Globus pallidus (tissue), 1 donor: ENCODE data around the gene FRMD4A.
"Not testable (repeated sequence)": the region's sequence is repeated elsewhere in the genome, so short reads cannot be mapped to it uniquely, and the experiment has no call there.

Experiments used
- DNase-seq: peaks from one replicate; pipeline ENCODE4 v3.0.0-alpha.2; 2015; ENCODE audit warnings: low spot score

FRMD4A gene

DNA sequence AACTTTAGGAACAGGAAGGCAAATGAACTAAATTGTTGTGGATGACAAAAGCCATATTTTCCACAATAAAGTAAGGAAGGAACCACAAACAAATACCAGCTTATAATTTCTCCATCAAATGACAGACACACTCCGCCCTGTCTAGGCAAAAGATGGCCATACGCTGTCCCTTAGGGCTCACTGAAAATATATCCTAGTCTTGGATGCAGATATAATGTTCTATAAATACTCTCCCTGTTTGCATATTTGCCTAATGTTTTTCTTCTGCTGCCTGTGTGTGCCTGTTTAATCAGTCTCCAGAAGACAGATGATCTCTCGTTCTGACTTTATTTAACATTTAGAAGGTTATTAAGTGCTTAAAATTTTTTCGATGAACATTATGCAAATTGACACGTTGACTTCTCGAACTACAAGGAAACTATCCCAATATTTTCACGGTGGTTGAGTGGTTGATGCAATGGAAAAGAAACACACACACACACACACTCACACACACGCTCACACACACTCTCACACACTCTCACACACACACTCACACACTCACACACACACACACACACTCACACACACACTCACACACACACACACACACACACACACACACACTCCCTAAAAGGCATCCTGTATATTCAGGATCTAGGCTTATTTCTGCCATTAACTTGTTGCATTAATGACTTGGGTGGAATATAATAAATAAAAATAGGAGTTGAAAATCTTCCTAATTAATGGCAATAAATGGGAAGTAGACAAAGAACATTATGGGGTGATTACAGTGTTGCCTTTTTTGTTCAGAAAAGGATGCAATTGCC lies 446.9 kb downstream of the FRMD4A start:
- no peak for DNase-seq

DNA sequence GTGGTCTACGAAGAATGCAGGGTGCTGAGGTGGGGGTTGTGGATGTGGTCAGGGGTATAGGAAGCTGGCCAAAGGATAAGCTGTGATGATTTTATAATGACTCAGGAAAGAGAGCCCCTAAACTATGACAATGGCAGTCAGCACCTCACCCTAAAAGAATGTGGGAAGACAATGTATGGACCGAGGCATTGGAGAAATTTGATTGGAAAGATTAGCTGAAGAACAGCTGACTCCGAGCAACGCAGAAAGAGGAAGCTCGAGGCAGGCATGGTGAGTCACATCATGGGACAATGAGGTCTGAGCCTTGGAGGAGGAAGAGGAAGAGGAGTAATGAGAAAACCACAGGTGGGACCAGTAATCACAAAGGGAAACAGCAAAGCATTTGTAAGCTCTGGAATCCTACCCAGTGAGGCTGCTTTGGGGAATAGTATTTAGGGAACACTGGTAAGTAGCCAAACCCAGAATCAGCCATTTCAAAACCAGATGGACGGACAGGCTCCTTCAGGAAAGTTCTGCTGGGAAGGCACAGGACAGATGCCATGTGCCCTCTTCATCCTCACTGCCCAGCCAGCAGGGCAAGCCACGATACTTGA lies 448.5 kb downstream of the FRMD4A start:
- DNase-seq, result no peak

DNA sequence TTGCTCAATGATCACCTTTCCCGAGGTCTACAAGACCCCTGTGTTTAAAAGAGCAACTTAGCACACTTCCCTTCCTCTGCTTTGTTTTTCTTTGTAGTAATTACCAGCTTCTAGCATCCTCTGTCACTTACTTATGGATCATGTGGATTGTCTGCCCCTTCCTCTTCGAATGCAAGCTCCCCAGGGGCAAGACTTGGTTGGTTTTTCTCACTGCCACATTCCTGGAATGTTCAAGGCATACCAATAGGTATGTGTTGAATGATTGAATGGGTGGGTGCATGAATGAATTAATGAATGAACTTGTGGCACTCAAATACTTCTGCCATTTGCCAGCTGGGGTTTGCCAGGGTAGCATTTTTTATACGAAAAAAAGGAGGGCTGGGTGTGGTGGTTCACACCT lies 450.0 kb downstream of the FRMD4A start:
- no peak for DNase-seq

DNA sequence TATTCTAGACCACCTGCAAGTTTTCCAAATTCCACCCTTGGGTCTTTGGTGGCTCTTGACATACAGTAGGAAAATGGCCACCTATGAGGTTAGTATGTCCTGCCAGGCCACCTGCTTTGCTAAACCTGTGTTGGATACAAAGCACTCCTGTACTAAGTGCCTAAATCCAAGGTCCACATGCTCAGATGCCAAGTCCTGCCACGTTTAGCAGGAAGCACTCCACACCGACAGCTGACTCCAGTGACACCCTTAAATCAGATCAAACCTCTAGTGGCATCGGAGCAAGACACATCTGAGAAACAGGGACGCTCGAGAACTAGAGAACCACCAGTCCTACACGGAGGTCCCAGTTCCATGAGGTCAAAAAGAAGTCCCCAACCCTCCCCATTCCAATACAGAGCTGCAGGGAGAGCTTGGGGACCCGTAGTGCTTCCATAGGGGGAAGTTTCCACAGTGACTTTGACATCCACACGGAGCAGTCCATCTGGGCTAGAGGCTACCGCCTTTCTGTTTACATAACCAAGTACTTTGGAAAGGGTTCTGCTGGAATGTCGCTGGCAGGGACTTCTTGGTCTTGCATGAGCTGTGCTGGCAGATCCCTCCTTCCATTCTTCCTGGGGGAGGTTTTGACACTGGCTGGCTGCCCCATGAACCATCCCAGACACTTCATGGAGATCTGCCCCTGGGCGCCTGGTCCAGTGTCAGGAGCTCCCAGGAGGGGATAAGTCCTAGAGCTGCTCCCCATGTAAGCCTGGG lies 453.4 kb downstream of the FRMD4A start:
- DNase-seq, result no peak

DNA sequence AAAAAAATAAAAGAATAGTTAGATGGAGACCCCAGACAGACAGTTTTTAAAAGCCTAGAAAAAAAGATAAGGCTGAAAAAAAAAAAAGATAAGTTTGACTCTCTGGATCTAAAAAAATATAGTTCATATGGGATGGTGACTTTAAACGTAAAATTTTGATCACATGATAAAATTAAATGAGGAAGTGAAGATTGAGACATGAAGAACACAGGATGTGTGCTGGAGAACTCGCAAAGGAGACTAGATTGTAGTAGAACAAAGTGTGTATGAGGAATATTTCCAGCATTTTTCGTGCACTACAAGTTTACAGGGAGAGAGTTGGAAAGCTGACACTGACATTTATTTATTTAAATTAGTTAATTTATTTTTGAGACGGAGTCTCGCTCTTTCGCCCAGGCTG lies 457.5 kb downstream of the FRMD4A start:
- no peak for DNase-seq

DNA sequence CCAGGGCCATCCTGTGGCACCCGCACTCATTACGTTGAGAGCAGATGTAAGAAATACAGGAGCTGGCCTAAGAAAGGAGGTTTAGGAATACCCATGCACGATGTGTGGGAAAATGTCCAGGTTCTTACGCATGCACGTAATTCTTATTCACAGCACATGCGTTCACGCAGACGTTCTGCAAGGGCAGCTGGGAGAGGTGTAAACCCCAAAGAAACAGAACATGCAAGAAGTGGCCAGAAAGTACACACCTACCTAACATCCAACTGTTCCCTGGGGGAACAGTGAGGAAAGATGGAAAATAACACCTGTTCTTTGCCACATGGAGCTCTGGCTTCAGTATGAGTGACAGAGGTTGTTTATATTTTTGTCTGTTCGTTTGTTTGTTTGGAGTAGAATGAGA lies 458.3 kb downstream of the FRMD4A start:
- no peak for DNase-seq

DNA sequence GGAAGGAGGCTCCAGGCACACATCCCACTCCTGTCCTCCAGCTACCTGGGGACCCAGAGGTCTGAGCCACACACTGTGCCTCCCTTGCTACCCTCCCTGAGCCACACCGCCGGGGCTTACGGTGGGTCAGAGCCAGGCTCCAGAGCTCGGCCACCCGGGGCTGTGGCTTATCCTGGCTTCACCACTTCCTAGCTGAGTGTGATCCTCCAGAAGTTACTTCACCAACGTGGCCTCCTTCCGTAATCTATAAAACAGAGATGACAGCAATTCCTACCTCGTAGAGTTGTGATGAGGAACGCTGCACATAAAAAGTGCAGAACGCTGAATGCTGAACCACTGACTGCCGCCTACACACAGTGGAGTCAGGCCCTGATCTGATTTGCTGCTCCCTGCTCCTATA lies 458.9 kb downstream of the FRMD4A start:
- DNase-seq, result no peak

DNA sequence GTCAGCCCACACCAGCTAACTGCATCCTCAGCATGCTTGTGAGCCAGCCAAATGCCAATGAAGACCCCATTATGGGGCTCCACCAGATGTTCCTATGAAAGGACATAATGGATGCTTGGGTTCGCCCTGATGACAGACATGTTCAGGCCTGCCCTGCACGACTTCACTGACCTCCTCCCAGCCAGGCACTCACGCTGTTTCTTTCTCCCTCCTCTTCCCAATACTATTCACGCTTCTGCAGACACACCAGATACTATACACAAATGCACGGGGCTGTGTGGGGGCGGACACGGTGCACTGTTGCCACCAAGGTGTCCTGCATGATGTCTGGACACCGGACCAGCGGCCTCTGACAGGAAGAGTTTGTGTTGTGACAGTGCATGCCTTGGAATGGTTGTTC lies 459.7 kb downstream of the FRMD4A start:
- no peak for DNase-seq

DNA sequence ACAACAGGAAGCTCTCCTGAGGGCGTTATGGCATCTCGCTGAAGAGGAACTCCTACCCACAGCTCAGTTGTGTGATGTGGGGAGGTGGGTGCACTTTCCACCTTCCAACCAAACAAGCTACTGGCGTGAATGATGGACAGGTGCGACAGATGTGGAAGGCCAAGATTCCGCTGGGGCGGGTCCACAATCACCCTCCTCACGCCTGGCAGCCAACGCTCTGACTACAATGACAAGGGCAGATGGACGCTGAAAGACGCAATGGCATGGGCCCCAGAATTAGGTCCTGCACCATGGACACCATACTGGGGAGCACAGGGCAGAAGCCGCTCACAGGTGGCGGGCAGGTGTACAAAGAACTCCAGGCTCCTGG lies 461.4 kb downstream of the FRMD4A start:
- DNase-seq, result no peak

DNA sequence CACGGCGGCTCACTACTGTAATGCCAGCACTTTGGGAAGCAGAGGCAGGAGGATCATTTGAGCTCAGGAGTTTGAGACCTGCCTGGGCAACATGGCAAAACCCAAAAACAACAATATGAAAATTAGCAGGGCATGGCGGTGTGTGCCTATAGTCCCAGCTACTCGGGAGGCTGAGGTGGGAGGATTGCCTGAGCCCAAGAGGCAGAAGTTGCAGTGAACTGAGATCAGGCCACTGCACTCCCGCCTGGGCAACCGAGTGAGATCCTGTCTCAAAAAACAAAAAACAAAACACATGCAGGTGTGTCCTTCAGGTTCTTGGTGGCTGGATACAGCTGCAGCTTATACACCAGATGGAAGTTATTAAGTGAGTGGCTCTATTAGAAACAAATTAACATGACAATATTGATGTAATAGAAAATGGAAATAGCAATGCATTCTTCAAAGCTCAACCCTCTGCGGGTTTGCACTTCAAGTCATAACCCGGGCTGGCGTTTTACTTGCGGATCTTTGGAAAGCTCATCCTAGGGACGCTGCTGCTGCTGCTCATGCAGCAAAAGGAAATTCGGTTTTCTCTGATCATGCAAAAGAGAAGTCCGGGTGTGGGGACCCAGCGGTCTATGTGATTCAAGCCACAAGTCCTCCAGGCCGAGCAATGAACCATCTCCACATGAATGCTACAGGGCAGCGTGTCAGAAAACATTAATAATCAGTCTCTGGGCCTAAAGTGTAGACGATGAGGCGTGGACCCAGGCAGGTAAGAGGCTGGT lies 462.0 kb downstream of the FRMD4A start:
- DNase-seq, result no peak

DNA sequence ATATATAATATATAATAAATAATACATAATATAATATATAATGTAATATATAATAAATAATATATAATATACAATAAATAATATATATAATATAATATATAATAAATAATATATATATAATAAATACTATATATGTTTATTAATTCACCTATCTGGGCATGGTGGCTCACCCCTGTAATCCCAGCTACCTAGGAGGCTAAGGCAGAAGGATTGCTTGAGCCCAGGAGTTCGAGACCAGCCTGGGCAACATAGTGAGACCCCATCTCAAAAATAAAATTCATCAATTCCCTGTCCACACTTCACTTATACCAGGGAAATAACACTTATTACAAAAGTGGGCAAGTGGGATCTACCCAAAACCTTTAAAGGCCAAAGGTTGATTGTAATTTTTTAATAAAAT lies 462.9 kb downstream of the FRMD4A start:
- DNase-seq, result no peak

DNA sequence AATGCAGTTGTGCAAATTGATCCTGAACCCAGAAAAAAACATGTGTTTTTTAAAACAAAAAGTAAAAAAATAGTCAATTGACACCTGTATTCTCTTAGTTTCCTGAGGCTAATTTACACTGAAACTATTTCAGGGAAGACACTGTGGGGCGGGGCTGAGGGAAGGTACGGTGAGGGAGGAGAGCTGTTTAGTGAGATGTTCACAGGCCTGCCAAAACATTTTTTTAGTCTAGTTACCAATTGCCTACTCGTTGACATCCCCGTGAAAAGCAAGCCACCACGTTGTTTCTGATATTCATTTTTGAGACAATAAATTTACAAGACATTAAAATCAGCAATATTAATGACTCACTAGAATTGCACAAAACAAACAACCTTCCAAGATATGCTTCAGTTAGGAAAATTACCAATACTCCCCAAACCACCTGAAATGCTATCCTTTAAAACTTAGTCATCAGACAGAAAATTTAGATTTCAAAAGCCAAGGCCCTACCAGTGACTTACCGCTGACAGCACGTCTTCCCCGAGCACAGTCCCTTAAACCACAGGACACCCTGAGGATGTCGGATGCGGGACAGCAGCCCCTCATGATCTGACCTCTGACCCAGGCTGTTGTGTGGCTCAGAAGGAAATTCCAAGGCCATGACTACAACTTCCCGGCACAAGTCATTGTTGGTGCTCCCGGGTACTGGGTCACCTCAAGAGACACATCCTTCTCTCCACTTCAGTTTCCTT lies 464.8 kb downstream of the FRMD4A start:
- no peak for DNase-seq

DNA sequence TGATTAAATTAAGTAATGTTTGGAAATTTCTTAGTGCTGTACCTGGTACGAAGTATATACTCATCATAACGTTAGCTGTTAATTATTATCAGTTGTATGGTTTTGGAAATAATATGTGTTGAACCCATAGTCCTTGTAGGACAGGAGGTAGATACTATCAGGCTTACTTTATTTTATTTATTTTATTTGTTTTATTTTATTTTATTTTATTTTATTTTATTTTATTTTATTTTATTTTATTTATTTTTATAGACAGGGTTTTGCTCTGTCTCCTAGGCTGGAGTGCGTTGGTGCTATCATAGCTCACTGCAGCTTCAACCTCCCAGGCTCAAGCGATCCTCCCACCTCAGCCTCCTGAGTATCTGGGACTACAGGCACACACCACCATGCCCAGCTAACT lies 465.5 kb downstream of the FRMD4A start:
- not testable (repeated sequence) for DNase-seq

DNA sequence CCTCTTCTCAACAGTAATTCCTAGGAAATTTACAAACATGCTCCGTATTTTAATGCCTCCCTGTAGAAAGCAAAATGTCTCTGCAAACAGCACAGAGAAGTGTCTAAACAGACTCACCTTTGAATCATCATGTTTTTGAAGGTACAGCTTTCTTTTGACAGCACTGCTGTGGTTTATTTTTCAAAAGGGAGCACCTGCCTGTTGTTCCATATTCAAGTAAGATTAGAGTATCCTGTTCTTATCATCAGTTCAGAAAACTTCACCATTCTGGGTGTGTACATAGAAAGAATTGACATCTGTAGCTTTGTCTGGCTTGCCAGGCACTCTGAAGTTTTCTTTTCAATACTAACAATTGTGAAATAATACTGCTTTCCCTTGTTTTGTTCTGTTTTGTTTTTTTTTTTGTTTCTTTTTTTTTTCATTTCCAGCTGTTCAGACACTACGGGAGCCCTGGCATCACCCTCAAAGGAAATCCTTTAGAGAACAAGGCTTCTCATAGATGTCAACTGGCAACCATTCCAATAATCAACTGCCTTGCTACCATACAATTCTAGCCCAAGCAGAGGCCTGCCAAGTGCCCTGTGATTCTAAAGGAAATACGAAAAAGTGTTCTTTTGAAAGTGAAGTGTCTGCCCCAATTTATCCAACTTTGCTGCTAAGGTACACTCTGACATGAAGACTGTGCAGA lies 468.0 kb downstream of the FRMD4A start:
- peak; percentile 65 for DNase-seq

DNA sequence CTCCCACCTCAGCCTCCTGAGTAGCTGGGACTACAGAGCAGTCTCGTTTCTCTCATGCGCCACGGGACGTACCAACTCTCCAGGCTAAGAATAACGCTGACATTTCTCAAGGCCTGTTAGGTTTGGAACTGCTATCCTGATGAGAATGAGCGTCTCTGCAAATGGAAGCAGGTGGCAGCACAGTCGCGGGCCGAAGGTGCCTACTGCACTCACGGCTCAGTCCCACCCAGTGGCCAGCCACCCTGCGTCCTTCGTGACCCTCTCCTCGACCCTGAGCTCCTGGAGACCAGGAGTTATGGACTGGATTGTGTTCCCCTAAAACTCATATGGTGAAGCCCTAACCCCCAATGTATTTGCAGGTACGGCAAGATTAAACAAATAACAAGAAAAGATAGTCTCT lies 469.8 kb downstream of the FRMD4A start:
- DNase-seq, result no peak

DNA sequence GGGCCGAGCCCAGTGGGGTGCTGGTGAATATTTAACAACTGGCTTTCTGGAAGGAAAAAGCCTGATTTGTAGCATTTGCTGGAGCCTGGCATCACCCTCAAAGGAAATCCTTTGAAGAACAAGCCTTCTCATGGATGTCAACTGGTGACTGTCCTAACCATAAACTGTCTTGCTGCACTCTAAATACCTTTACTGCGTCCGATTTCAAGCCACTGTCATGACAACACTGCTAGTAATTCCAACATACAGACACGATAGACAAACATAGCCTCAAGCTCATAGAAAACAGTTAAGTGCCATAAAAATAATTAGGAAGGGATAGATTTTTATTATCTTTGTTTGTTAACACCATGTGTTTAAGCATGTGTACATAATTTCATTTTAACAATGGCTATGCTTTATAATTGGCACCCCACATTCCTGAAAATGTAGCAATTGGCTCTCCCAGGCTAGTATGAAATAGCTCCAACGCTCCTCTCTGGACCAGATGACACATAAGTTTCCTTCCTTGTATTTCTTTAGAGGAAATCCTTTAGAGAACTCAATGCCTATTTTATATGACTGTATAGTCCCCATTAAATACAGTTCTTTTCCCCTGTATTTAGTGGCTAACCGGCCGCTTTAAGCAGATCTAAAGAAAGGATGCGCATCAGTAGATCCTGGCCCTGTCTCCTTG lies 470.6 kb downstream of the FRMD4A start:
- no peak for DNase-seq

DNA sequence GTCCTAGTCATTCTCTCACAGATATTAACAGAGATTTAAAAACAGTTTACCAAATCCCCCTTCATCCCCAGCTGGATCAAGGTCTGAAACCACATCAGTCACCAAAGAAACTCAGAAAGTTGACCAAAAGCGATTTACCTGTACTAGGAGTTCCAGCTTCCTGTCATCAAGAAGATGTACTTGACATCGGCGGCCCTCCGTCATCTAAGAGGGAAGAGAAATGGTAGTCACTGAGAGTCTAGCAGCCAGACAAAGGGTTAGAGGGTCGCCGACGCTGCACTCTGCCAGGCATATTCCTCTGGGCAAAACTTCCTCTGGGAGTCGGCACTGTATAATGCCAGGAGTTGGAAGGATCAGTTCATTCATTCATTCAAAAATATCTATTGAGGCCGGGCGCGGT lies 472.0 kb downstream of the FRMD4A start:
- no peak for DNase-seq

DNA sequence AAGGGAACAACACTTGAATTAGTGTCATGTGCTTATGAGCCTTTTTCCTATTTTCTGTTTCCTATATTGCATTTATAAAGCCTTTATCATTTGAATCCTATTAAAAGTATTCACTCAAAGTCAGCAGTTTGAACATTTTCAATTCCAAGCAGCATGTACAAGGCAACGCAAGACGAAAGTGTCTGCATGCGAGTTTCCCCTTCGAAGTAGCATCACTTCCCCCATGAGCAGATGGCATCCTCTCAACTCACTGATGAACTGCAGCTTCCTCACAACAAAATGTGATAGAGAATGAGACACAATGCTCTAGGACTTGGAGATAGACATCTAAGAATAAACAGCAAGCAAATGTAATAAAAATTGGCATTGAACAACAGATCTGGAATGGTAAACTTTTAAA lies 473.3 kb downstream of the FRMD4A start:
- DNase-seq, result no peak

DNA sequence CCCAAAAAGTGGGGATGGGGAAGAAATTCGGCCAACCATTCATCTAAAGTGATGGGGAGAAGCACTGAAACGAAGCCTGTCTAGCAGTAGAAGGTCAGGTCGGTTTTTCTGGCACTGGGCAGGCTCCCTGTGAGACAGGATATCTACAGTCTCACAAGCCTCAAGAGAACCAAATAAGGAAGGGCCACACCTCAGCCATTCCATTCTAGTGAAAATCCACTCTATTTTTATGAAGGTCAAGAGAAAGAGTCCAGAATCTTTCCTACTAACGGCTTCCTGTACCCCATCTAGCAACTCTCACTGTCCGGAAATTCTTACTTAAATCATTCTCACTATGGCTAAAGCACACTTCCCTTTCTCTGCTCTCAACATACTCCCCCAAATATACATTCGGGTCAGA lies 476.9 kb downstream of the FRMD4A start:
- DNase-seq, result no peak

DNA sequence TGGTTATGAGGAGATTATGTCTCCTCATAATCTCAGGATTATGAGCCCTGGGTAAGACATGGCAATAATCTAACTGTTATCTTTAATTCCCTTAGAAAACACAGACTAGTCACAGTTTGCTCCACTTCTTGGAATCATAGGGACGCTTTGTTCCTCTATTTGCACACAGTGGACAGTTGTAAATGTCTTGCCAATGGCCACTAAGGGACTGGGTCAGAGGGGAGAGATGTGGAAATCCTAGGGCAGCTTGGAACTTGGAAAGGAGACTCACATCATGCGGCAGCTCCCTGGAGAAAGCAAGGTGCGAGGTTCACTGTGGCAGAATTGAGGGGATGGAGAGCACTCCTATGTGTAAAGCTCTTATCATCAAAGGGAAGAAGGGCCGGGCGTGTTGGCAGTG lies 477.9 kb downstream of the FRMD4A start:
- DNase-seq, result peak; percentile 47

DNA sequence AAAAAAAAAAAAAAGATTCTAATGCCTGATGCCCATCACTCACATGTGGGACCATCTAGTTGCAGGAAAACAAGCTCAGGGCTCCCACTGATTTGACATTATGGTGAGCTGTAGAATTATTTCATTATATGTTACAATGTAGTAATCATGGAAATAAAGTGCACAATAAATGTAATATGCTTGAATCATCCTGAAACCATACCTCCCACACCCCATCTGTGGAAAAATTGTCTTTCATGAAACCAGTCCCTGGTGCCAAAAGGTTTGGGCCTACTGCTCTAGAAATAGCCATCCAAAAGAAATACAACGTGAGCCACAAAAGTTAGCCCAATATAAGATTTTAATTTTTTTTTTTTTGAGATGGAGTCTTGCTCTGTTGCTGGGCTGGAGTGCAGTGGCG lies 478.8 kb downstream of the FRMD4A start:
- no peak for DNase-seq
